GM13977 (cell line): ENCODE data around the gene CPT1C.
"Not testable (repeated sequence)": the region's sequence is repeated elsewhere in the genome, so short reads cannot be mapped to it uniquely, and the experiment has no call there.

Experiments
- DNase-seq: peaks from one replicate; pipeline ENCODE4 v3.0.0; 2012; ENCODE audit warnings: low spot score
- in situ Hi-C: fragments of 300-500 bp; cut with MboI; formaldehyde crosslinking; loops from one replicate; pipeline ENCODE4 v1.12.0; 2022; ENCODE audit warnings: low sequenced_read_pairs, low pct_unique_long_range_greater_than_20kb, mixed read lengths, inconsistent platforms; ENCODE audit not compliant: unreplicated experiment
- TF ChIP-seq, protein P1 (sequence below): IDR thresholded peaks from 2 replicates; pipeline ENCODE4 v1.5.1; 2012; ENCODE audit warnings: mild to moderate bottlenecking, control low read depth; ENCODE audit not compliant: insufficient read depth; ENCODE audit errors: extremely low read depth, missing control alignments

Gene CPT1C

GRCh38 chr19:49713236-49713845 is 22.4 kb downstream of the CPT1C start:
- TF ChIP-seq, protein P1, sequence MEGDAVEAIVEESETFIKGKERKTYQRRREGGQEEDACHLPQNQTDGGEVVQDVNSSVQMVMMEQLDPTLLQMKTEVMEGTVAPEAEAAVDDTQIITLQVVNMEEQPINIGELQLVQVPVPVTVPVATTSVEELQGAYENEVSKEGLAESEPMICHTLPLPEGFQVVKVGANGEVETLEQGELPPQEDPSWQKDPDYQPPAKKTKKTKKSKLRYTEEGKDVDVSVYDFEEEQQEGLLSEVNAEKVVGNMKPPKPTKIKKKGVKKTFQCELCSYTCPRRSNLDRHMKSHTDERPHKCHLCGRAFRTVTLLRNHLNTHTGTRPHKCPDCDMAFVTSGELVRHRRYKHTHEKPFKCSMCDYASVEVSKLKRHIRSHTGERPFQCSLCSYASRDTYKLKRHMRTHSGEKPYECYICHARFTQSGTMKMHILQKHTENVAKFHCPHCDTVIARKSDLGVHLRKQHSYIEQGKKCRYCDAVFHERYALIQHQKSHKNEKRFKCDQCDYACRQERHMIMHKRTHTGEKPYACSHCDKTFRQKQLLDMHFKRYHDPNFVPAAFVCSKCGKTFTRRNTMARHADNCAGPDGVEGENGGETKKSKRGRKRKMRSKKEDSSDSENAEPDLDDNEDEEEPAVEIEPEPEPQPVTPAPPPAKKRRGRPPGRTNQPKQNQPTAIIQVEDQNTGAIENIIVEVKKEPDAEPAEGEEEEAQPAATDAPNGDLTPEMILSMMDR, result no peak
- DNase-seq, result no peak
- in situ Hi-C loops, result no loop called here

- TF ChIP-seq, protein P1, result no peak
- no peak for DNase-seq
- in situ Hi-C loops, result no loop called here
Observed at GRCh38 chr19:49716154-49716553, 25.2 kb downstream of the CPT1C start.

DNA sequence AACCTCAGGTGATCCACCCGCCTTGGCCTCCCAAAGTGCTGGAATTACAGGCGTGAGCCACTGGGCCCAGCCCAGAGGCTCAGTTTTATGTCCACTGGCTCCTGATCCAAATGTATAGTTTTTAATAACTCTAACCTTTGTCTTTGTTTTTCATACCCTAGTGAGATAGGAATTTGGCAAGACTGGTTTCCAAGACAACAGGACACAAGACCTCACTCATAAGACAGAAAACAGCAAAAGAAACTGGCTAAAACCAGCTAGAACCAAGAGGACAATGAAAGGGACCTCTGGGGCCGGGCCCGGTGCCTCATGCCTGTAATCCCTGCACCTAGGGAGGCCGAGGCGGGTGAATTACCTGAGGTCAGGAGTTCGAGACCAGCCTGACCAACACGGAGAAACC is 27.6 kb downstream of the CPT1C start:
- in situ Hi-C loops, result no loop called here
- no peak for DNase-seq
- TF ChIP-seq, protein P1, result no peak

- DNase-seq, result no peak
- TF ChIP-seq, protein P1, result no peak
- in situ Hi-C loops, result no loop called here
Observed at GRCh38 chr19:49718991-49719390, 28.1 kb downstream of the CPT1C start.

- in situ Hi-C loops, DNase-seq: not testable (repeated sequence)
Observed at GRCh38 chr19:49719420-49719819, 28.5 kb downstream of the CPT1C start.

- TF ChIP-seq, protein P1, result no peak
- in situ Hi-C loops, result no loop called here
- no peak for DNase-seq
Observed at GRCh38 chr19:49727217-49728030, 36.5 kb downstream of the CPT1C start.

GRCh38 chr19:49730166-49730565 is 39.2 kb downstream of the CPT1C start:
- DNase-seq, result no peak
- in situ Hi-C loops, result no loop called here
- TF ChIP-seq, protein P1, result no peak
